Fibroblast of pulmonary artery (primary cell): ENCODE results near the gene BLVRA.
A peak's percentile ranks its signal among the peaks of the same experiment; 100 is the strongest.
"Not testable (repeated sequence)": the region's sequence is repeated elsewhere in the genome, so short reads cannot be mapped to it uniquely, and the experiment has no call there.

Experiments used
- DNase-seq: peaks from one replicate; pipeline ENCODE4 v3.0.0-alpha.2; 2010; ENCODE audit warnings: low read depth
- H3K4me3 ChIP-seq: replicated peaks from 2 replicates; pipeline ENCODE4 v1.5.1; 2011; ENCODE audit warnings: low read depth, mild to moderate bottlenecking, control low read depth, low read length, moderate library complexity
- CTCF ChIP-seq: IDR thresholded peaks from 2 replicates; pipeline ENCODE4 v1.5.1; 2011; ENCODE audit warnings: mild to moderate bottlenecking, control low read depth, low read length, inconsistent platforms; ENCODE audit errors: missing control alignments

BLVRA gene

GRCh38 chr7:43771128-43771527 lies 12.6 kb downstream of the BLVRA start:
- H3K4me3 ChIP-seq, result no peak overlapping the region
- TF ChIP-seq CTCF, result no peak
- DNase-seq, result no peak

GRCh38 chr7:43771573-43771972 lies 13.1 kb downstream of the BLVRA start:
- no peak for DNase-seq
- no peak for TF ChIP-seq CTCF
- no peak overlapping the region for H3K4me3 ChIP-seq

GRCh38 chr7:43773268-43773667 lies 14.8 kb downstream of the BLVRA start:
- not testable (repeated sequence) for H3K4me3 ChIP-seq, DNase-seq

- H3K4me3 ChIP-seq, DNase-seq: not testable (repeated sequence)
These were observed 16.8 kb downstream of the BLVRA start for GRCh38 chr7:43775255-43775654.

GRCh38 chr7:43778293-43779044 lies 20.0 kb downstream of the BLVRA start:
- not testable (repeated sequence) for H3K4me3 ChIP-seq, DNase-seq

- H3K4me3 ChIP-seq, result no peak overlapping the region
- no peak for TF ChIP-seq CTCF
- DNase-seq, result no peak
These were observed 20.7 kb downstream of the BLVRA start for GRCh38 chr7:43779045-43779812.

- DNase-seq, result peak; percentile 25
- TF ChIP-seq CTCF, result no peak
- no peak overlapping the region for H3K4me3 ChIP-seq
These were observed 23.5 kb downstream of the BLVRA start for GRCh38 chr7:43781726-43782607.
